GM19035 (cell line): ENCODE measurements around the gene C1D.
"Not testable (repeated sequence)": the region's sequence is repeated elsewhere in the genome, so short reads cannot be mapped to it uniquely, and the experiment has no call there.

Experiments
- ATAC-seq: cut with Tn5 transposase; IDR thresholded peaks from one replicate; pipeline ENCODE4 v1.9.1; 2021; ENCODE audit not compliant: unreplicated experiment

Gene C1D

DNA sequence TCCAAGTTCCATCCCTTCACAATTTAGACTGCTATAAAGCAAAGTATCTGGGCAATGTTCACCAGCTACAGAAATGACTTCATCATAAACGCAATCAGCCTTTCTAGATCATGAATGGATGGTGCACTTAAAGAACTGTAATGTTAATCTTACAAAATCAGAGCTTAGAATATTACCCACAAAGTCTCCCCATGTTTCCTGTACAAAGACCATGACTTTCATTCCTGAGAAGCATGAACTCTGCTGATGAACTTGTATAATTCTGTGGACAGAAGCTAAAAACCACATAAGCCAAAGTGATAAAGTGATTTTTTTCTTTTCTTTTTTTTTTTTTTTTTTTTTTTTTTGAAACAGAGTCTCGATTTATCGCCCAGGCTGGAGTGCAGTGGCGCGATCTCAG, 53.3 kb downstream of the C1D start:
- ATAC-seq: no peak

DNA sequence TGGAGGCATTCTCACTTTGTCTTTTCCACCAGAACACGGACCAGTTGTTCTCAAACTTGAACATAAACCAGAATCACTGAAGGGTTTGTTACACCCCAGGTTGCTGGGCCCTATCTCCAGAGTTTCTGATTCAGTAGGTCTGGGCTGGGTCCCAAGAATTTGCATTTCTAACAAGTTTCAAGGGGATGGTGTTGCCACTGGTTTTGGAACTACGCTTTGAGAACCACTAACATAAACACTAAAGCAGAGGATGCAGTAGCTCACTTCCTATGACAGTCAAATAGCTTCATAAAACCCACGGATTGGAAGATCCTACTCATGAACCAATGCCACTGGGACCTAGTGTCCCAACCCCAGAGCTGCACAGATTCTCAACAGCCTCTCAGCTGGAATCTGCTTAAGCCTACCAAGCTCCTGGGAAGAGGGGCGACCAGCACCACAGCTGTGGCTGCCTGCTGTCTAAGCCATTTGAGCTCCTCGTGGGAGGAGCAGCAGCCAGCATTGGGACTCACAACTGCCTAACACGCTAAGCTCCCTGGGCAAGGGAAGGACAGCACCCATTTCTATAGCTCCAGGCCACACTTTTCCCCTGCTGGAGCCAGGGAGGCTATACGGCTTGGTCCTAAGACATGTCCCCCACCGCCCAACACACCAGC, 62.5 kb downstream of the C1D start:
- ATAC-seq: no peak

GRCh38 chr2:67999332-67999731, 63.5 kb downstream of the C1D start:
- ATAC-seq: no peak

GRCh38 chr2:67997903-67998302, 64.9 kb downstream of the C1D start:
- no peak for ATAC-seq

GRCh38 chr2:67997528-67997900, 65.3 kb downstream of the C1D start:
- no peak for ATAC-seq

GRCh38 chr2:67996772-67997527, 65.9 kb downstream of the C1D start:
- no peak for ATAC-seq

GRCh38 chr2:67994716-67995115, 68.1 kb downstream of the C1D start:
- ATAC-seq: no peak

DNA sequence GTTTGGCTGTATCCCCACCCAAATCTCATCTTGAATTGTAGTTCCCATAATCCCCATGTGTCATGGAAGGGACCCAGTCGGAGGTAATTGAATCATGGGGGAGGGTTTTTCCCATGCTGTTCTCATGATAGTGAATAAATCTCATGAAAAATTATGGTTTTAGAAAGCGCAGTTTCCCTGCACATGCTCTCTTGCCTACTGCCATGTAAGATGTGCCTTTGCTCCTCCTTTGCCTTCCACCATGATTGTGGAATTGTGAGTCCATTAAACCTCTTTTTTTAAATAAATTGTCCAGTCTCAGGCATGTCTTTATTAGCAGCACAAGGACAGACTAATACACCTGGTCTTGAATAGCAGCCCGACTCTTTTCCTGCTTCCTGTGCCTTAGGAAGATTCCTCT, 68.7 kb downstream of the C1D start:
- ATAC-seq: not testable (repeated sequence)

DNA sequence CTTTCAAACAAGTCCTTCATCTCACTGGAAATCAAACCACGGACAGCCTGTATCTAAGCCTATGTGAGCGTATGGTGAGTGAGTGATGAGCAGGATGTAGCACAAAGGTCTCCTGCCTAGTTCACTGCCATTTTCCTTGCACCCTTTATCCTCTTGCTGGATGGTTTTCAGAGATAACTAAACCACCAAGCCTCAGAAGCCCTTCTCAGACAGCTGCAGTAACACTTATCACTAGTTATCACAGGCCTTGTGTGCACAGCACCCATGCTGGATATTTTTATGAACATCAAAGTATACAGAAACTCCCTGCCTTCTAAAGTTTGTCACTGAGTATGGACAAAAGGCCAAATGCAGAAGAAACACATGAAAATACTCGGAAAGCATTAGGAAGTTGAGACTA, 69.5 kb downstream of the C1D start:
- no peak for ATAC-seq

DNA sequence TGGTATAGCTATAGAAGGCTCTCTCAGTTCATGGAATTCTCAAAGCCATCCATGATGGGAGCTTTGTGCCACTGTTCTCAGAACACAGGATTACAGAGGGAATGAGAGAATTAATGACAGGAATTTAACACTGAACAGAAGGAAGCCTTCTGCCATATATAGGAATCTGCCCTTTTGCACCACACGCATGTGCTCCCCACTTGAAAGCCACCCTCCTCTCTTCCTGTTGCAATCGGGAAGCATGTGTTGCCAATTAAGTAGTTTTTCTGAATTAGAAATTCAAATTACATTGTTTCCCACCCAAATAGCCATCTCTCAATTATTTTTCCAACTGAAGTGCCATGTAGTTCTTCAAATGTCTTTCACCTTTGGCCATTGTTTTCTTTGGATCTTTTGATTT, 71.3 kb downstream of the C1D start:
- no peak for ATAC-seq
